Nephron progenitor cell (in vitro differentiated cells): ENCODE data around the gene MED13.
"Not testable (repeated sequence)": the region's sequence is repeated elsewhere in the genome, so short reads cannot be mapped to it uniquely, and the experiment has no call there.

Source experiments
- DNase-seq: peaks from one replicate; pipeline ENCODE4 v3.0.0; 2021
- H3K27ac Mint-ChIP-seq: 2 replicates; pipeline ENCODE4 v1.8.0; 2021; ENCODE audit warnings: mild to moderate bottlenecking, moderate library complexity, mixed read lengths
- H3K27me3 Mint-ChIP-seq: 2 replicates; pipeline ENCODE4 v1.8.0; 2021; ENCODE audit warnings: mild to moderate bottlenecking, low read depth, mixed read lengths; ENCODE audit not compliant: poor library complexity
- H3K36me3 Mint-ChIP-seq: 2 replicates; pipeline ENCODE4 v1.8.0; 2021; ENCODE audit warnings: low read depth, mixed read lengths
- H3K4me1 Mint-ChIP-seq: 2 replicates; pipeline ENCODE4 v1.8.0; 2021; ENCODE audit warnings: mixed read lengths
- H3K4me3 Mint-ChIP-seq: 2 replicates; pipeline ENCODE4 v1.8.0; 2021; ENCODE audit warnings: mild to moderate bottlenecking, moderate library complexity, mixed read lengths
- H3K9me3 Mint-ChIP-seq: 2 replicates; pipeline ENCODE4 v1.8.0; 2021; ENCODE audit warnings: mild to moderate bottlenecking, moderate library complexity, mixed read lengths
- TF ChIP-seq, protein P1 (sequence below): fragments of 200-600 bp; sonication (generic); IDR thresholded peaks from 2 replicates; pipeline ENCODE4 v1.5.0; 2021; ENCODE audit warnings: antibody characterized with exemption

The MED13 gene

DNA sequence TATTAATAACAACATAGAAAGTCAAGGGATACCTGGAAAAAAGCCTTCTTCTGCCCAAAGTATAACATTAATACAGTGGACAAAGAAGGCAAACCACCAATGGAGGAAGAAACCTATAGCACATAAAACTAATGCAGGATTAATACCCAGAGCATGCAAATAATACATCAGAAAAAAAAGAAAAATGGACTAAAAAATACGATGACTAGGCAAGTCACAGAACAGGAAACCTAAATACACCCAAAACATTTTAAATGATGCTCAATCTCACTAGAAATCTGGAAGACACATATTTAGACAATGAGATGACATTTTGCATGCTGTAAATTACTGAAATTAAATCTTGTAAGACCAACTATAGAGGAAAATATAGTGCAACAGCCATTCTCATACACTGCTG lies 55.9 kb downstream of the MED13 start:
- no peak overlapping the region for H3K4me3 Mint-ChIP-seq
- no peak for DNase-seq
- no peak overlapping the region for H3K27ac Mint-ChIP-seq
- peaks cover 10% of the 10 kb centered on the region for H3K9me3 Mint-ChIP-seq
- H3K27me3 Mint-ChIP-seq = no peaks in the 10 kb centered on the region
- no peaks in the 10 kb centered on the region for H3K4me1 Mint-ChIP-seq
- H3K36me3 Mint-ChIP-seq = peaks cover 99% of the 10 kb centered on the region
- TF ChIP-seq, protein P1, sequence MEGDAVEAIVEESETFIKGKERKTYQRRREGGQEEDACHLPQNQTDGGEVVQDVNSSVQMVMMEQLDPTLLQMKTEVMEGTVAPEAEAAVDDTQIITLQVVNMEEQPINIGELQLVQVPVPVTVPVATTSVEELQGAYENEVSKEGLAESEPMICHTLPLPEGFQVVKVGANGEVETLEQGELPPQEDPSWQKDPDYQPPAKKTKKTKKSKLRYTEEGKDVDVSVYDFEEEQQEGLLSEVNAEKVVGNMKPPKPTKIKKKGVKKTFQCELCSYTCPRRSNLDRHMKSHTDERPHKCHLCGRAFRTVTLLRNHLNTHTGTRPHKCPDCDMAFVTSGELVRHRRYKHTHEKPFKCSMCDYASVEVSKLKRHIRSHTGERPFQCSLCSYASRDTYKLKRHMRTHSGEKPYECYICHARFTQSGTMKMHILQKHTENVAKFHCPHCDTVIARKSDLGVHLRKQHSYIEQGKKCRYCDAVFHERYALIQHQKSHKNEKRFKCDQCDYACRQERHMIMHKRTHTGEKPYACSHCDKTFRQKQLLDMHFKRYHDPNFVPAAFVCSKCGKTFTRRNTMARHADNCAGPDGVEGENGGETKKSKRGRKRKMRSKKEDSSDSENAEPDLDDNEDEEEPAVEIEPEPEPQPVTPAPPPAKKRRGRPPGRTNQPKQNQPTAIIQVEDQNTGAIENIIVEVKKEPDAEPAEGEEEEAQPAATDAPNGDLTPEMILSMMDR = no peak

DNA sequence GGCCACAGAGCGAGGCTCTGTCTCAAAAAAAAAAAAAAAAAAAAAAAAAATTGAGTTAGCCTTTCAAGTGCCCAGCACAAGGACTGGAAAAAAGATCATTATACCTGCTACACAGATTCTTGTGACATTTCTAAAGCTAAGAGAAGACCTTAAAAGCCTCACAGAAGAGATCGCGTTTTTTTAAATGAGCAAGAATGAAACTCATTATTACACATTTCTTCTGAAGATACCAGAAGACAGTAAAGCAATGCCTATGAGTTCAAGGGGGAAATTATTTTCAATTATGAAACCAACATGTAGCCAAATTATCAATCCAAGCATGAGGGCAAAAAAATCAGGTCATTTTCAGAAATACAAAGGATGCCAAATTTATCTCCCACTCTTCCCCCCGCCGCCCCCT lies 56.8 kb downstream of the MED13 start:
- Mint-ChIP-seq H3K4me1 (no peaks in the 10 kb centered on the region), H3K36me3 (peaks cover 98% of the 10 kb centered on the region), H3K27ac (peak overlapping the region; percentile 88), H3K27me3 (no peaks in the 10 kb centered on the region), H3K9me3 (peaks cover 4% of the 10 kb centered on the region), H3K4me3 (no peak overlapping the region)
- DNase-seq = no peak
- TF ChIP-seq, protein P1 = no peak

DNA sequence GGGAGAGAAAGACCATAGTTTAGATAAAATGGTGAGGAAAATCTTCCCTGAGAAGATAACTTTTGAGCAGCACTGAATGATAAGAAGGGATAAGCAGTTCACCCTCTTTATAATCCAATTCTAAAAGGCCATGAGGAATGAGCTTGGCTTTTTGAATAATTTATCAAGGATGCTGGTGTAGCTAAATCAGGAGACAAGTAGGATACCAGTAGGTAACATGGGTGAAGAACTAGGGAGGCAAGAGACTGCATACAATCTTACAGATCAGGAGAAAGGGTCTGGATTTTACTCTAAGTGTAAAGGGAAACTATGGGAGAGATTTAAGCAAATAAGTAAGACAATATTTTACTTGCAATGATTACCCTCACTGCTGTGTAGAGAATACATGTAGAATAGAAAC lies 60.7 kb downstream of the MED13 start:
- TF ChIP-seq, protein P1 = no peak
- Mint-ChIP-seq H3K27me3 (no peaks in the 10 kb centered on the region), H3K27ac (peak overlapping the region; percentile 9), H3K4me1 (no peaks in the 10 kb centered on the region), H3K36me3 (peaks cover 74% of the 10 kb centered on the region), H3K9me3 (peaks cover 4% of the 10 kb centered on the region), H3K4me3 (no peak overlapping the region)
- DNase-seq = no peak

DNA sequence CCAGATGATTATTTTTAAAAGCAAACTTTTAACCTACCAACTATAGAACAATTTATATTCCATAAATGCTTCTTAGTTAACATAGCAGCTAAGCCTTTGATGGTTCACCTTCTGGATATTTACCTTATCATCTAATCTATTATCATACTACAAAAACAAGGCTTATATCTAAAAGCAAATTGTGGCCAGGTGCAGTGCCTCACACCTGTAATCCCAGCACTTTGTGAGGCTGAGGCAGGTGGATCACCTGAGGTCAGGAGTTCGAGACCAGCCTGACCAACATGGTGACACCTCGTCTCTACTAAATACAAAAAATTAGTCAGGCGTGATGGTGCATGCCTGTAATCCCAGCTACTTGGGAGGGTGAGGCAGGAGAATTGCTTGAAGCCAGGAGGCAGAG lies 61.9 kb downstream of the MED13 start:
- not testable (repeated sequence) for H3K27ac Mint-ChIP-seq, H3K4me3 Mint-ChIP-seq, H3K27me3 Mint-ChIP-seq, H3K4me1 Mint-ChIP-seq, DNase-seq, H3K9me3 Mint-ChIP-seq
- H3K36me3 Mint-ChIP-seq = peaks cover 66% of the 10 kb centered on the region

DNA sequence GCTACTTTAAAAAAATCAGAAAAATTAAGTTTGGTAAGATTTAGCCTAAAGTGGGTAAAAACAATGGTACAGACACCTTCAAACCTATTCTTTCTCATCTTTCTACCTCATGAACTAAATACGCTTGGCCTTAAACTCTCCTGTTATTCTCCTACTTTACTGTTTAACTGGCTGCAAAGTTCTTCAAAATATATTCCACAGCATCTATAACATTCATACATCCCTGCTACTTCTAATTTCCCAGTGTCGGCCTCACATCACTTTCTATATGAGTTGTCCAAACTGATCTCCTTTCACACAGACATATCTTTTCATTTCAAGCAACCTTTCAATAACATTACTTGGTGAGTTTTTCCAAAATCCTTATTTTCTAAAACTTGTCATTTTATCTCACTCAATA lies 64.0 kb downstream of the MED13 start:
- H3K27me3 Mint-ChIP-seq = no peaks in the 10 kb centered on the region
- H3K4me1 Mint-ChIP-seq = peaks cover 6% of the 10 kb centered on the region
- TF ChIP-seq, protein P1 = no peak
- DNase-seq = no peak
- no peak overlapping the region for H3K4me3 Mint-ChIP-seq
- H3K36me3 Mint-ChIP-seq = peaks cover 49% of the 10 kb centered on the region
- peak overlapping the region; percentile 75 for H3K27ac Mint-ChIP-seq
- peaks cover 4% of the 10 kb centered on the region for H3K9me3 Mint-ChIP-seq

DNA sequence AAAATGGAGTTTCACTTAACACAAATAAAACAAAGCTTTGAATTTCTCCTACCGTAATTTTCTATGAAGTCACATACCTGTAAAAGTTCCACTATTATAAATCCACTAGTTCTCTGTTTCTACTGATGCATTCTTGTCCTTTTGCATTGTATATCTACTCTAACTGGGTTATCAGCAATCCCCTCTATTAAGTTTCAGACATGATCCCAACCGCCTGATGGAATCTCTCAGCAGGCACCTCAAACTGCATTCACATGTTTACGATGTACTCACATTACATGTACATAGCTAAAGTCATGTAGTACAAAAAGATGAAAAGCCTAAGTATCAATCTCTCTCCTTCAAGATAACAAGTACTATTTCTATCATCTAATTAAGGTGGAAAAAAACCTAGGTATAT lies 64.9 kb downstream of the MED13 start:
- H3K9me3 Mint-ChIP-seq = peaks cover 4% of the 10 kb centered on the region
- peaks cover 41% of the 10 kb centered on the region for H3K36me3 Mint-ChIP-seq
- TF ChIP-seq, protein P1 = no peak
- no peak overlapping the region for H3K4me3 Mint-ChIP-seq
- H3K4me1 Mint-ChIP-seq = peaks cover 6% of the 10 kb centered on the region
- no peak for DNase-seq
- no peak overlapping the region for H3K27ac Mint-ChIP-seq
- H3K27me3 Mint-ChIP-seq = no peaks in the 10 kb centered on the region

DNA sequence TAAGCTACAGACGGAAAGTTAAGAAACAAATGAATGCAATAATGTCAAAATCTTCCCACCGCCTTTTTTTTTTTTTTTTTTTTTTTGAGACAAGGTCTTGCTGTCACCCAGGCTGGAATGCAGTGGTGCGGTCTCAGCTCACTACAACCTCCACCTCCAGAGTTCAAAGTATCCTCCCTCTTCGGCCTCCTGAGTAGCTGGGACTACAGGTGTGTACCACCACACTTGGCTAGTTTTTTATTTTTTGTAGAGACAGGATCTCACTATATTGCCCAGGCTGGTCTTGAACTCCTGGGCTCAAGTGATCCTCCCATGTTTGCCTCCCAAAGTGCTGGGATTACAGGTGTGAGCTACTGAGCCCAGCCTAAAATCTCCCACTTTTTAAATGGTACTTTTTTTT lies 66.5 kb downstream of the MED13 start:
- H3K36me3 Mint-ChIP-seq = peaks cover 39% of the 10 kb centered on the region

More for the DNA sequence above, 66.5 kb downstream of the MED13 start:
- not testable (repeated sequence) for H3K27ac Mint-ChIP-seq, H3K4me1 Mint-ChIP-seq, H3K27me3 Mint-ChIP-seq, H3K9me3 Mint-ChIP-seq, H3K4me3 Mint-ChIP-seq, DNase-seq
